Sigmoid colon (tissue), 4 donors: Measurements from ENCODE around the gene IL23R.

ENCODE experiments used
- CTCF ChIP-seq, 4 experiments: fragments of 450-650 bp in 3 of 4; fragments of 200-600 bp in 1 of 4; IDR thresholded peaks; one replicate each; pipeline ENCODE4 v1.5.1; 2016 to 2019; ENCODE audit warnings: antibody characterized with exemption in 4 of 4, mild to moderate bottlenecking in 3 of 4, moderate library complexity in 2 of 4
- EP300 ChIP-seq, 4 donors: sonication (generic); formaldehyde crosslinking; IDR thresholded peaks; one replicate each; pipeline ENCODE4 v1.6.1; 2017; ENCODE audit warnings: antibody characterized with exemption in 4 of 4
- POLR2A ChIP-seq, 2 donors: fragments of 450-650 bp; IDR thresholded peaks; one replicate each; pipeline ENCODE4 v1.6.1; 2016; ENCODE audit warnings: antibody characterized with exemption in 2 of 2, mild to moderate bottlenecking in 2 of 2, moderate library complexity in 2 of 2

GRCh38 chr1:67236277-67236676 is 70.0 kb downstream of the IL23R start:
- TF ChIP-seq EP300 (IDR thresholded peaks at IDR 0.05) (no peak), CTCF (IDR thresholded peaks at IDR 0.05) (no peak), POLR2A (IDR thresholded peaks at IDR 0.05) (no peak)
